Stimulated activated CD4-positive, alpha-beta T cell treated with anti-CD3 and anti-CD28 coated beads, TNF-alpha, amount 100 ng/mL, for 4 hours (primary cell): Measurements from ENCODE around the gene PHF12.
"Not testable (repeated sequence)": the region's sequence is repeated elsewhere in the genome, so short reads cannot be mapped to it uniquely, and the experiment has no call there.

ENCODE experiments used
- DNase-seq, 3 experiments: peaks; one replicate each; pipeline ENCODE4 v3.0.0-alpha.2; 2020; ENCODE audit warnings: low read depth in 3 of 3

The PHF12 gene

DNA sequence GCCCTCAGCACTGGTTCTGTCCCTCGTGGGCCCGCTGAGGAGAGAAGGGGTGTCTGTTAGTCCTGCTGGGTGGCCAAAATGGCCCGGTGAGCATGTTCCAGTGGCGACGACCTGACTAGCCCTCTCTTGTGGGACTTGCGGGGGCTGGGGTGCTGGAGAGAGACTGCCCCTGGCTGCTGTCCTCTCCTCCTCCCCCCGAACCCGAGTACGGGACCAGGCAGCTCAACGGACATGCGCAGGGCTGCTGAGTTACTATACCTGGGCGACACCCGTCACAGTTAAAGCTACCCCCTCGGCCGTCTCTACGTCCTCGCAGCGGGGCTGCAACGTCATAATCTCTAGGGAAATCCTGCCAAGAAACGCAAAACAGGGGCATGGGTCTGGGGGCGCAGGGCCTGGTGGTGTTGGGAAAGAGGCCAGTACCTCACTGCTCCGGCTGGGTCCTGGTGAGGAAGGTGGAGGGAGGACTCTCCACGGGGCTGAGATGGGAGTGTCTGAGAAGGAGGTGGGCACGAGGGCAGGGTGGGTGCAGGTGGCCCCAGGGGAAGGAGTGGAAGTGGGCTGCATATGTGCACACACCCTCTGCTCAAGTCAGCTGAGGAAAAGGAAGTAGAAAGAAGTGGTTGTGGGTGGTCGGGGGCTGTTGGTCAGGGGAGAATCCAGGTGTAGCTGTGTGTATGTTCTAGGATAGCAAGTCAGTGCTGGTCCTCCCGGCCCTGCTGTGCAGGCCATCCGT is 67.2 kb downstream of the PHF12 start:
- DNase-seq, result no peak

- no peak for DNase-seq
Observed at GRCh38 chr17:28882154-28882895, 69.0 kb downstream of the PHF12 start.

GRCh38 chr17:28881533-28882056 is 69.7 kb downstream of the PHF12 start:
- no peak for DNase-seq

DNA sequence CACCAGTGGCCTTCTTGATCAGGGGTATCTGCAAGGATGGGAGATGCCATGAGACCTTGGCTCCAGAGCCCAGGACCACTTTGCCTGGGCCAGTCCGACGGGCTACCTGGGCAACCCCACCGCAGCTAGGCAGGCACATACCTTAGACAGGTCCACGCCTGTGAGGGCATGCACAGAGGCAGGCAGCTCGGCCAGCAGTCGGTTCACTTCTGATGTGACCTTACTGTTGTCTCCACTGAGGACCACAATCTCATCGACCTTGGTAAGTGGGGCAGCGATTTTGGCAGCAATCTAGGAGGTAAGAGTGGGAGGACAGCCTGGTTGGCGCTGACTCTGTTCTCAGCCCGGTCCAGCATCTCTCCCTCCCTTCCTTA is 70.8 kb downstream of the PHF12 start:
- DNase-seq, result no peak

DNA sequence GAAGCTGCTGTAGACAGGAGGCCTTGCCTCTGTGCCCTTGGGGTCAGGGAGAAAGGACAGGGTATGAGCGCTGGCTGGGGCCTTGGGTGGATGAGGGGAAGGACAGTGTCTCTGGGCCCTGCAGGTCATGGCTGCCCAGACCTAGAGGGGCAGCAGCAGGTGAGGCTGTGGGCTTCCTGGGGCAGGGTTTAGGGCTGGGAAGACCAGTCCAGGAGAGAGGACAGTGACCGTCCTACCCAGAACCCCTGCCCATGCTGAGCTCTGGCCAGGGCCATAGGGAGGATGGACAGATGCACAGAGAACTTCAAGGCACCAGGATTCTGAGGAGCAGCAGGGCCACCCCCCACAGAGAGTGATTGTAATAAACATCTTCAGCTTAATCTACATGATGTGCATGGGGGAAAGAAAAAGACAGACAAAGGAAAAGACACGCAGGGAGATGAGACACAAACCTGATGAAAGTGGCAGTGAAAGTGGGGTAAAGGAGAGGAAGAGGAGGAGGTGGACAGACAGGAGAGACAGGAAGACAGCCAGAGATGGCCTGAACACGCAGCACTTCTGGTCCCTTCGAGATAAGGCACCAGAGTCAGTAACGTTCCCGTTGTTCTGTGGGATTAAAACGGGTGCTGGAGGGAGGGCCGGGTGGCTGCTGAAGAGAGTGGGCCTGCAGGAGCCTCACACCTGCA is 71.3 kb downstream of the PHF12 start:
- DNase-seq, result no peak

- no peak for DNase-seq
Observed at GRCh38 chr17:28878981-28879380, 72.3 kb downstream of the PHF12 start.

- no peak for DNase-seq
Observed at GRCh38 chr17:28878158-28878910, 73.0 kb downstream of the PHF12 start.

DNA sequence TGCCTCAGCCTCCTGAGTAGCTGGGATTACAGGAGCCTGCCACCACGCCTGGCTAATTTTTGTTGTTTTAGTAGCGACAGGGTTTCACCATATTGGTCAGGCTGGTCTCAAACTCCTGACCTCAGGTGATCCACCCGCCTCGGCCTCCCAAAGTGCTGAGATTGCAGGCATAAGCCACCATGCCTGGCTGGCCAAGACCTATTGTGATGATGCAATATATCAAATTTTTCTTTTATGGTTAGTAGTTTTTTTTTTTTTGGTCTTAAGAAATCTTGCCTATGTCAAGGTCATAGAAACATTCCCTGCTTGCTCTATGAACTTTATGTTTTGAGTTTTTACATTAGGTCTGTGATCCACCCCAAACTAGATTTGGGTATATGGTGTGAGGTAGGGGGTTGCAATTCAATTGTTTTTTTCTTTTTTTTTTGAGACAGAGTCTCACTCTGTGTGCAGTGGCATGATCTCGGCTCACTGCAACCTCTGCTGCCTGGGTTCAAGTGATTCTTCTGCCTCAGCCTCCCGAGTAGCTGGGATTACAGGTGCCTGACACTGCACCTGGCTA is 74.1 kb downstream of the PHF12 start:
- not testable (repeated sequence) for DNase-seq

- DNase-seq, result no peak
Observed at GRCh38 chr17:28875848-28876550, 75.3 kb downstream of the PHF12 start.

DNA sequence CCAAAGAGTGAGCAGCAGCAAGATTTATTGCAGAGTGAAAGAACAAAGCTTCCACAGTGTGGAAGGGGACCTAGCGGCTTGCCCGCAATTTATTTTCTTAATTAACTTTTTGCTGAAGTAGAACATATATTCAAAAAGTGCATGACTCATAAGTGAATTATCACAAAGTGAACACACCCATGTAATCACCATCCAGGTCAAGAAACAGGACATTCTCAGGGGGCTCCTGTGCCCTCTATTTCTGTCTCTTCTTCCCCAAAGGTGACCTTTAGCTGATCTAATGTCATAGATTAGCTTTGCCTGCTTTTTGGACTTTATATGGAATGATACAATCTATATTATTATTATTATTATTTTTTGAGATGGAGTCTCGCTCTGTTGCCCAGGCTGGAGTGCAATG is 76.6 kb downstream of the PHF12 start:
- no peak for DNase-seq

- DNase-seq, result no peak
Observed at GRCh38 chr17:28873839-28874238, 77.5 kb downstream of the PHF12 start.

DNA sequence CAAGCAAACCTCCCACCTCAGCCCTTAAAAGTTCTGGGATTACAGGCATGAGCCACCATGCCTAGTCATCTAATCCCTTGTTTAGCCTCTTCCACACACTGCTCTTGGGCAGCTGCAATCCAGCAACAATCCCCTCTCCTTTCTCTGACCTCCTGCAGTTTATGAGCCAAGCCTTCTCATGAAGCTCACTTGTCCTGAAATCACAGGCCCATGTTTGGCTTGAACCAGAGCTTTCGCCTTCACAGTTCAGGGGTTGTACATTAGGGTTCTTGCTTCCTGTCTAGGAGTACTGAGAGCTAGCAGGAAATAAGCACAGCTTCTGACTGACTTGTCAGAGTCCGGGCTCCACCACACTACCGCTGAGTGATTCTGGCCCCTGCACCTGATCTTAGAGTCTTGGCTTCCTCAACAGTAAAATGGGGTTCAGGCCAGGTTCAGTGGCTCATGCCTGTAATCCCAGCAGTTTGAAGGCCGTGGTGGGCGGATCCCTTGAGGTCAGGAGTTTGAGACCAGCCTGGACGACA is 80.2 kb downstream of the PHF12 start:
- DNase-seq, result no peak

GRCh38 chr17:28867276-28867675 is 84.0 kb downstream of the PHF12 start:
- no peak for DNase-seq

- DNase-seq, result no peak
Observed at GRCh38 chr17:28865946-28866752, 85.2 kb downstream of the PHF12 start.

GRCh38 chr17:28864991-28865849 is 86.1 kb downstream of the PHF12 start:
- no peak for DNase-seq

DNA sequence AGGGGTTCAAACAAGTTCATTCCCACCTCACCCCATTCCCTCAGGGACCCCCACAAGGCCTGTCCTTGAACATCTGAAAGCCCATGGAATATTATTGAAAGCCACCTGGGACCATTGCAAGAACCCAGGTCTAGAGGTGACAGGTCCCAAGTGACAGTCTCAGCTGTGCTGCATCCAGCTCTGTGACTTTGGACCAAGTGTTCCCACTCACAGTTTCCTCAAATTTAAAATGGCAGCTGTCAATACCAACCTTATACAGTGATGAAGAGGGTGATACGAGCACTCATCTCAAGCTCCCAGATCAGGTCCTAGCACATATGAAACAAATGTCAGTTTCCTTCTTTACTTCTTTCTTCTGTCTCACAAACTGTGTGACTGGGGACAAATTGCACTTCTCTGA is 87.4 kb downstream of the PHF12 start:
- DNase-seq, result no peak

GRCh38 chr17:28862561-28862960 is 88.8 kb downstream of the PHF12 start:
- no peak for DNase-seq

DNA sequence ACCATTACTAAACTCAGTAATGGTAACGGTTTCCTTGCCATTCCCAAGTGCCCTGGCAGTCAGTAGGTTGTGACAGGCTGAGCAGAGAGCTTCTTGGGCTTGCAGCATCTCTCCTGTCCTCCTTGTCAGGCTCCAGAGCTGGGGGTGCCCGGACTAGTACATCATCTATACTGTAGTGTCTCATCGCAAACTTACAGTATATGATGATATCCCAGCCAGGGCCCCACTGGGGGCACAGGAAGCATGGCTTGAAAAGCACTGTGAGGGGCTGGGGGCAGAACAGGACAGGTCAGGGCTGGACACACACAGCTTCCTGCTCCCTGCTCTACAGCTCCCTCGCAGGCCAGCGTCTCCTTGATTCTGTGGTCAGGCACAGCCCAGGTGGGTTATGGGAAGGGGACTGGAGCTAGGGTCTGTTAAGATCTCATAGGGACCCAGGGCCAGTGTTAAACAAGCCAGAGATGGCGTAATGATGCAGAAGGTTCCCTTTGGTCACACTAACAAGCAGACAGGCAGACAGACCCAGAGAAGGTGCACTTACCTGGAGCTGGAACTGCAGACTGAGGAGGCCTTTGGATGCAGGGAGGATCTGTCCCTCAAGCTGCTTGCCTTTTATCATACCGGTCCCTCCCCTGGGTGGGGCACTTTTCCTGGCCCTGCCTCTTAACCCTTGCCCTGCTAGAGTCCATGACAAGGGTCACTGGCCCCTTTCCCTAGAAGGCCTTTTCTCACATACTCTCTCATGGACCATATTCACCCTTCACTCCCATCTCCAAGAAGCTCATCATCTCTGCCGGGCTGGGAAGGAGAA is 89.7 kb downstream of the PHF12 start:
- DNase-seq, result no peak
